SJCRH30 (cell line): ENCODE data around the gene CABP4. TPM values are rescaled to one million over a fixed set of nuclear protein-coding genes. Genes with fewer than 3 reads are reported as not detected.
"Not testable (repeated sequence)": the region's sequence is repeated elsewhere in the genome, so short reads cannot be mapped to it uniquely, and the experiment has no call there.

ENCODE experiments used
- DNase-seq, 2 experiments: peaks; one replicate each; pipeline ENCODE4 v3.0.0-alpha.2; 2015 to 2020
- H3K27ac ChIP-seq: fragments of 250-450 bp; sonication (Bioruptor Pico); 2 replicates; pipeline ENCODE4 v1.5.1; 2020; ENCODE audit warnings: mild to moderate bottlenecking, moderate library complexity
- H3K27me3 ChIP-seq: fragments of 250-450 bp; sonication (Bioruptor Pico); 2 replicates; pipeline ENCODE4 v1.5.1; 2020; ENCODE audit warnings: mild to moderate bottlenecking, moderate library complexity
- H3K36me3 ChIP-seq: fragments of 250-450 bp; sonication (Bioruptor Pico); 2 replicates; pipeline ENCODE4 v1.5.1; 2020; ENCODE audit warnings: mild to moderate bottlenecking, moderate library complexity
- H3K4me1 ChIP-seq: fragments of 250-450 bp; sonication (Bioruptor Pico); 2 replicates; pipeline ENCODE4 v1.5.1; 2020; ENCODE audit warnings: mild to moderate bottlenecking, moderate library complexity
- H3K4me3 ChIP-seq: fragments of 250-450 bp; sonication (Bioruptor Pico); 2 replicates; pipeline ENCODE4 v1.5.1; 2020; ENCODE audit warnings: mild to moderate bottlenecking, moderate library complexity
- H3K9me3 ChIP-seq: fragments of 250-450 bp; sonication (Bioruptor Pico); replicated peaks from 2 replicates; pipeline ENCODE4 v1.5.1; 2020; ENCODE audit warnings: mild to moderate bottlenecking, moderate library complexity
- total RNA-seq: library from RNA; depleted of rRNA; stranded (reverse); fragments of >200 nt; shearing (Covaris generic); gene quantifications from 2 replicates; pipeline ENCODE4 v1.2.3, GENCODE V29; 2014

The CABP4 gene
- total RNA-seq, 1 experiment from 2014 or later, result 1.2 TPM

- H3K9me3 ChIP-seq, H3K4me3 ChIP-seq, H3K36me3 ChIP-seq, H3K27me3 ChIP-seq, DNase-seq, H3K4me1 ChIP-seq, H3K27ac ChIP-seq: not testable (repeated sequence)
Observed at GRCh38 chr11:67485873-67486361, 30.8 kb downstream of the CABP4 start.

- H3K4me1 ChIP-seq, result no peaks in the 10 kb centered on the region
- no peak for DNase-seq
- no peaks in the 10 kb centered on the region for H3K9me3 ChIP-seq
- H3K36me3 ChIP-seq, result no peaks in the 10 kb centered on the region
- no peaks in the 10 kb centered on the region for H3K27me3 ChIP-seq
- no peak overlapping the region for H3K27ac ChIP-seq
- no peak overlapping the region for H3K4me3 ChIP-seq
Observed at GRCh38 chr11:67486481-67487195, 31.5 kb downstream of the CABP4 start.

- Histone ChIP-seq H3K27me3 (no peaks in the 10 kb centered on the region), H3K36me3 (no peaks in the 10 kb centered on the region), H3K27ac (no peak overlapping the region), H3K4me3 (no peak overlapping the region), H3K9me3 (no peaks in the 10 kb centered on the region), H3K4me1 (no peaks in the 10 kb centered on the region)
- no peak for DNase-seq
Observed at GRCh38 chr11:67489203-67489884, 34.2 kb downstream of the CABP4 start.

- Histone ChIP-seq H3K36me3 (no peaks in the 10 kb centered on the region), H3K27ac (no peak overlapping the region), H3K4me1 (no peaks in the 10 kb centered on the region), H3K9me3 (no peaks in the 10 kb centered on the region), H3K27me3 (no peaks in the 10 kb centered on the region), H3K4me3 (no peak overlapping the region)
- no peak for DNase-seq
Observed at GRCh38 chr11:67489885-67490726, 35.0 kb downstream of the CABP4 start.

GRCh38 chr11:67490727-67491065 lies 35.5 kb downstream of the CABP4 start:
- no peaks in the 10 kb centered on the region for H3K9me3 ChIP-seq
- H3K36me3 ChIP-seq, result no peaks in the 10 kb centered on the region
- H3K4me1 ChIP-seq, result no peaks in the 10 kb centered on the region
- no peak for DNase-seq
- no peak overlapping the region for H3K27ac ChIP-seq
- no peaks in the 10 kb centered on the region for H3K27me3 ChIP-seq
- H3K4me3 ChIP-seq, result no peak overlapping the region

GRCh38 chr11:67491276-67492068 lies 36.3 kb downstream of the CABP4 start:
- H3K4me3 ChIP-seq, result no peak overlapping the region
- no peaks in the 10 kb centered on the region for H3K9me3 ChIP-seq
- no peak overlapping the region for H3K27ac ChIP-seq
- H3K4me1 ChIP-seq, result no peaks in the 10 kb centered on the region
- no peaks in the 10 kb centered on the region for H3K36me3 ChIP-seq
- H3K27me3 ChIP-seq, result no peaks in the 10 kb centered on the region
- no peak for DNase-seq

GRCh38 chr11:67492069-67492727 lies 37.0 kb downstream of the CABP4 start:
- Histone ChIP-seq H3K4me1 (no peaks in the 10 kb centered on the region), H3K27ac (no peak overlapping the region), H3K36me3 (no peaks in the 10 kb centered on the region), H3K9me3 (no peaks in the 10 kb centered on the region), H3K4me3 (no peak overlapping the region), H3K27me3 (no peaks in the 10 kb centered on the region)
- no peak for DNase-seq

GRCh38 chr11:67492801-67493547 lies 37.8 kb downstream of the CABP4 start:
- Histone ChIP-seq H3K9me3 (no peaks in the 10 kb centered on the region), H3K27ac (no peak overlapping the region), H3K36me3 (no peaks in the 10 kb centered on the region), H3K4me1 (no peaks in the 10 kb centered on the region), H3K27me3 (no peaks in the 10 kb centered on the region), H3K4me3 (no peak overlapping the region)
- DNase-seq, result no peak

GRCh38 chr11:67493548-67494370 lies 38.6 kb downstream of the CABP4 start:
- DNase-seq, result no peak
- Histone ChIP-seq H3K27me3 (no peaks in the 10 kb centered on the region), H3K27ac (no peak overlapping the region), H3K4me1 (no peaks in the 10 kb centered on the region), H3K4me3 (no peak overlapping the region), H3K9me3 (no peaks in the 10 kb centered on the region), H3K36me3 (no peaks in the 10 kb centered on the region)

GRCh38 chr11:67494371-67495233 lies 39.4 kb downstream of the CABP4 start:
- Histone ChIP-seq H3K9me3 (no peaks in the 10 kb centered on the region), H3K4me1 (no peaks in the 10 kb centered on the region), H3K27me3 (no peaks in the 10 kb centered on the region), H3K36me3 (no peaks in the 10 kb centered on the region), H3K27ac (no peak overlapping the region), H3K4me3 (no peak overlapping the region)
- no peak for DNase-seq

- no peaks in the 10 kb centered on the region for H3K4me1 ChIP-seq
- no peaks in the 10 kb centered on the region for H3K9me3 ChIP-seq
- no peak for DNase-seq
- H3K4me3 ChIP-seq, result no peak overlapping the region
- no peak overlapping the region for H3K27ac ChIP-seq
- no peaks in the 10 kb centered on the region for H3K27me3 ChIP-seq
- H3K36me3 ChIP-seq, result no peaks in the 10 kb centered on the region
Observed at GRCh38 chr11:67495234-67496005, 40.3 kb downstream of the CABP4 start.

- no peak overlapping the region for H3K27ac ChIP-seq
- H3K4me1 ChIP-seq, result no peaks in the 10 kb centered on the region
- H3K36me3 ChIP-seq, result no peaks in the 10 kb centered on the region
- no peaks in the 10 kb centered on the region for H3K27me3 ChIP-seq
- no peaks in the 10 kb centered on the region for H3K9me3 ChIP-seq
- no peak overlapping the region for H3K4me3 ChIP-seq
- no peak for DNase-seq
Observed at GRCh38 chr11:67496113-67496512, 41.0 kb downstream of the CABP4 start.
